Measurements from ENCODE around the gene SERPINB5. TPM values are rescaled to one million over a fixed set of nuclear protein-coding genes. Genes with fewer than 3 reads are reported as not detected.
A peak's percentile ranks its signal among the peaks of the same experiment; 100 is the strongest.

The SERPINB5 gene
- total and polyA plus RNA-seq, 2 donors (not counting 1 experiment from before 2014, with no cell fraction given) = not detected

- no peak overlapping the region for H3K9ac ChIP-seq (ENCODE audit: low read length)
- peak; percentile 67 for DNase-seq
- no peak overlapping the region for H3K4me3 ChIP-seq (ENCODE audit: control extremely low read depth in 1 of 5, extremely low read depth in 1 of 5, insufficient read depth in 1 of 5, low read depth in 2 of 5, low read length in 4 of 5)
- peaks cover 15% of the 10 kb centered on the region for H3K4me1 Mint-ChIP-seq
- peak overlapping the region; percentile 75 for H3K27ac Mint-ChIP-seq
- POLR2A ChIA-PET = no interaction called here
- ATAC-seq (ENCODE audit: low read depth) = peak; percentile 89
- no peaks in the 10 kb centered on the region for H3K9me3 ChIP-seq (ENCODE audit: control extremely low read depth in 1 of 3, control insufficient read depth in 2 of 3, insufficient read depth in 1 of 3, low read length in 2 of 3)
- TF ChIP-seq CTCF (IDR thresholded peaks at IDR 0.05) = no peak
- no peak for TF ChIP-seq EZH2 (IDR thresholded peaks at IDR 0.05; ENCODE audit: borderline replicate concordance, insufficient read depth, low read depth, low read length, poor library complexity, severe bottlenecking)
- no peaks in the 10 kb centered on the region for H3K9me3 Mint-ChIP-seq (ENCODE audit: insufficient read depth)
- no peaks in the 10 kb centered on the region for H3K36me3 ChIP-seq (replicated peaks in 1 of 2; ENCODE audit: control extremely low read depth in 1 of 2, control insufficient read depth in 1 of 2, extremely low read depth in 1 of 2, insufficient read depth in 2 of 2, low read length in 1 of 2)
- H4K20me1 ChIP-seq (ENCODE audit: control insufficient read depth, insufficient read depth, low read length, poor library complexity, severe bottlenecking) = no peaks in the 10 kb centered on the region
- H3K4me3 Mint-ChIP-seq = peak overlapping the region; percentile 68
- no peaks in the 10 kb centered on the region for H3K79me2 ChIP-seq (ENCODE audit: control insufficient read depth, insufficient read depth, low read length)
- no peaks in the 10 kb centered on the region for H3K27me3 ChIP-seq (replicated peaks in 1 of 4; ENCODE audit: control extremely low read depth in 1 of 4, control insufficient read depth in 3 of 4, insufficient read depth in 4 of 4, low read length in 3 of 4)
- peak overlapping the region; percentile 9 to 32 for H3K27ac ChIP-seq (ENCODE audit: low read length in 2 of 2)
- CTCF ChIA-PET = interaction anchor here (0.9 to 1.5 kb wide), 6 partner anchors 10 to 730 kb away, joined by 3 to 4 read pairs (median 3); partner anchors contain the start of gene PHLPP1
- no peaks in the 10 kb centered on the region for H3K27me3 Mint-ChIP-seq
- no CpG with 5 or more reads among the region's 6 CpGs for WGBS (ENCODE audit: insufficient coverage)
- peak overlapping the region; percentile 43 for H2AFZ ChIP-seq (ENCODE audit: insufficient read depth, low read depth, low read length, poor library complexity, severe bottlenecking)
- peak overlapping the region; percentile 49 for H3K4me2 ChIP-seq (replicated peaks; ENCODE audit: low read depth, low read length, poor library complexity, severe bottlenecking)
- intact Hi-C loops (cut with micrococcal nuclease) = loop anchor here (1.0 kb wide), 1 partner anchor 22 kb away; the partner anchor contains the start of gene VPS4B
- peaks cover 11 to 14% of the 10 kb centered on the region in 2 donors for H3K4me1 ChIP-seq (ENCODE audit: control insufficient read depth in 2 of 2, insufficient read depth in 2 of 2, low read length in 2 of 2)
These were observed 32.2 kb upstream of the SERPINB5 start for GRCh38 chr18:63444580-63444979.

GRCh38 chr18:63445037-63445436, 31.7 kb upstream of the SERPINB5 start:
- Mint-ChIP-seq H3K9me3 (ENCODE audit: insufficient read depth) (no peaks in the 10 kb centered on the region), H3K4me3 (peak overlapping the region; percentile 68), H3K4me1 (peaks cover 15% of the 10 kb centered on the region), H3K27ac (peak overlapping the region; percentile 75), H3K27me3 (no peaks in the 10 kb centered on the region)
- CTCF ChIA-PET = interaction anchor here (1.2 to 1.4 kb wide), 4 partner anchors 13 to 730 kb away, joined by 3 to 4 read pairs (median 3); partner anchors contain the start of gene PHLPP1
- H3K27ac ChIP-seq (ENCODE audit: low read length in 2 of 2) = peak overlapping the region; percentile 9 to 32
- no peak for DNase-seq
- H3K79me2 ChIP-seq (ENCODE audit: control insufficient read depth, insufficient read depth, low read length) = no peaks in the 10 kb centered on the region
- POLR2A ChIA-PET = no interaction called here
- H3K4me1 ChIP-seq (ENCODE audit: control insufficient read depth in 2 of 2, insufficient read depth in 2 of 2, low read length in 2 of 2) = peaks cover 11 to 14% of the 10 kb centered on the region in 2 donors
- H2AFZ ChIP-seq (ENCODE audit: insufficient read depth, low read depth, low read length, poor library complexity, severe bottlenecking) = peak overlapping the region; percentile 43
- H3K9me3 ChIP-seq (ENCODE audit: control extremely low read depth in 1 of 3, control insufficient read depth in 2 of 3, insufficient read depth in 1 of 3, low read length in 2 of 3) = no peaks in the 10 kb centered on the region
- H3K36me3 ChIP-seq (replicated peaks in 1 of 2; ENCODE audit: control extremely low read depth in 1 of 2, control insufficient read depth in 1 of 2, extremely low read depth in 1 of 2, insufficient read depth in 2 of 2, low read length in 1 of 2) = no peaks in the 10 kb centered on the region
- peak overlapping the region; percentile 49 for H3K4me2 ChIP-seq (replicated peaks; ENCODE audit: low read depth, low read length, poor library complexity, severe bottlenecking)
- no peak overlapping the region for H3K4me3 ChIP-seq (ENCODE audit: control extremely low read depth in 1 of 5, extremely low read depth in 1 of 5, insufficient read depth in 1 of 5, low read depth in 2 of 5, low read length in 4 of 5)
- H3K27me3 ChIP-seq (replicated peaks in 1 of 4; ENCODE audit: control extremely low read depth in 1 of 4, control insufficient read depth in 3 of 4, insufficient read depth in 4 of 4, low read length in 3 of 4) = no peaks in the 10 kb centered on the region
- ATAC-seq (ENCODE audit: low read depth) = no peak
- no peak for TF ChIP-seq EZH2 (IDR thresholded peaks at IDR 0.05; ENCODE audit: borderline replicate concordance, insufficient read depth, low read depth, low read length, poor library complexity, severe bottlenecking)
- TF ChIP-seq CTCF (IDR thresholded peaks at IDR 0.05) = no peak
- WGBS (ENCODE audit: insufficient coverage) = no CpG with 5 or more reads among the region's 2 CpGs
- H4K20me1 ChIP-seq (ENCODE audit: control insufficient read depth, insufficient read depth, low read length, poor library complexity, severe bottlenecking) = no peaks in the 10 kb centered on the region
- intact Hi-C loops (cut with micrococcal nuclease) = no loop called here
- H3K9ac ChIP-seq (ENCODE audit: low read length) = no peak overlapping the region

Measured in B cell (primary cell).